ENCODE results near the gene LYRM9.
"Not testable (repeated sequence)": the region's sequence is repeated elsewhere in the genome, so short reads cannot be mapped to it uniquely, and the experiment has no call there.

Gene LYRM9

DNA sequence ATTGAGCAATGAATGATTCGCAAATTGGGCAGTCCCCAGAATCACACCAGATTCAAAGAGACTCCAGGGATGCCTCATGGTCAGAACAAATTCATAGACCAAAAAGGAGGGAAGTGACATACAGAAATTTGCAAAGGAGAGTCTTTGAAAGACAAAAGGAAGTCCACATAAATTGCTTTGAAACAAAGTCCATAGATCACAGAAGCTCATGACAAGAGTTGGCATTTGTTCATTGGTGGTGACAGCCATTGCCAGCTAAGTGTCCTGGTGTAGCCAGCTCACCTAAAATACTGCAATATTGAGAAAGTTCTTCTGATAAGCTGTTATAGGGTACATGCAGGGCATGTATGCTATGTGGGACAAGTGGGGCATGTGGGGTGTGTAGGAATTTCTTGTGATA is 55.4 kb downstream of the LYRM9 start:
- not testable (repeated sequence) for DNase-seq

DNA sequence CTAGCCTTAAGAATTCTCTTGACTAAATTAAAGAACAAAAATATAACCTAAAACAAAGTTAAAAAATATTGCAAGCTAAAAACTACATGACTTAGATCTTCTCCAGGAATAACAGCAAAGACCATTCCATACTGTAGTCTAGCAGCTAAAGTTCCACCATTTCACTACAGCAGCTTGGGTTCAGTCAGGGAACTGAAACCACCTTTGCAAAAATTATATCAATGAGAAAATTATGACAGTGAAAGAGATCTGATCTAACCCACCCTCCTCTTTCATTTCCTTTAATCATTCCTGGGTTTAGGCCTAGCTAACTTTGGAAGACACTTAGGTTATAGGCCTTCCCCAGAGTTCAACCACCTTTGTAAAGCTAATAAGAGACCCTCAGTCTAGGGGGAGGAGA is 56.5 kb downstream of the LYRM9 start:
- no peak for DNase-seq

DNA sequence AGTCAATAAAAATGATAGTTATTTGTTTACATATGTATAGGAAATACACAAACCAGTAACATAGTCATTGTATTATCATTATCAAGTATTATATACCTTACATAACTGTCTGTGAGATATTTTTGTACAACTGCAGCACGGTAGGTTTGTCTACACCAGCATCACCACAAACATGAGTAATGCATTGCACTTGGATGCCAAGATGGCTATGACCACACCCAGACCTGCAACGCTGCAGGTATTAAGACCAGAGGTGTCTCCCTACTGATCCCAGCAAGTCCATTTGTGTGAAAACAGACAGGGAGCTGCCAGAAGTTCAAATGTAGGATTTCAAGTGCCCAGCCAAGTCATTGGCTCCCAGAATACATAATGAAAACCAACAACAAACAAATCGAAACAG is 58.6 kb downstream of the LYRM9 start:
- DNase-seq = no peak

DNA sequence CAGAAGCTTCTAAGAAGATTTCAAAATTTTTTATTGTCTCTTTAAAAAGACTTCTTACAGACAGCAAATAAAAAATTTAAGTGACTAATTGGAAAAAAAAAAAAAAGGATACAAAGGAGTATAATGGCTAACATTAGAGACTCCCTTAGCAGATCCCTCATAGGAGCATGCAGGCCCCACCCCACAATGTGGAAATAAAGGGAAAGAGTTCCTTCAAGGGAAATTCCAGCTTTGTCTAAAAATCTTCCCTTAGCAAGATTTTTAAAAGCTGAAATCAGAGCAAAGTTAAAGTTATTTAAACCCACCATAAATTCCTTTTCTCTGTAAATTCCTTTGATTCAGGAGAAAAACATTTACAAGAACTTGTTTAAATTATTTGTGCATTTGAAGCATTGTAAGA is 60.3 kb downstream of the LYRM9 start:
- no peak for DNase-seq

DNA sequence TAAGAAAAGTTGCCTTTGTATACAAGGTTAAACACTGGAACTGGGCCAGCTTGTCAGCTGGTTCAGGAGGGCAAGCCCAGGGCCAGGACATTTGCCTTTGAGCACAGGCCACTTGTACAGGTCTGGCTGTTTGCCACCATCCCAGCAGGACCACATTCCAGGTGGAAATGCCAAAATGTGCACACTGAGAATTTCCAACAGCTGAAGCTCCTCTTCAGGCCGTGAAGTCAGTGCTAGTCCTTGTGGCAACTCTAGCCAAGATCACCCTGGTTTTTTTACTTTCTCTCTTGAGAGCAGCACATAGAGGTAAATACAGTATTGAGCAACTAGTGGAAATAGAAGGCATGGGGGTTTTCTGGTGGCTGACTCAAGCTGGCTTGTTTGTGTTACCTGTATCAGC is 63.3 kb downstream of the LYRM9 start:
- not testable (repeated sequence) for DNase-seq

DNA sequence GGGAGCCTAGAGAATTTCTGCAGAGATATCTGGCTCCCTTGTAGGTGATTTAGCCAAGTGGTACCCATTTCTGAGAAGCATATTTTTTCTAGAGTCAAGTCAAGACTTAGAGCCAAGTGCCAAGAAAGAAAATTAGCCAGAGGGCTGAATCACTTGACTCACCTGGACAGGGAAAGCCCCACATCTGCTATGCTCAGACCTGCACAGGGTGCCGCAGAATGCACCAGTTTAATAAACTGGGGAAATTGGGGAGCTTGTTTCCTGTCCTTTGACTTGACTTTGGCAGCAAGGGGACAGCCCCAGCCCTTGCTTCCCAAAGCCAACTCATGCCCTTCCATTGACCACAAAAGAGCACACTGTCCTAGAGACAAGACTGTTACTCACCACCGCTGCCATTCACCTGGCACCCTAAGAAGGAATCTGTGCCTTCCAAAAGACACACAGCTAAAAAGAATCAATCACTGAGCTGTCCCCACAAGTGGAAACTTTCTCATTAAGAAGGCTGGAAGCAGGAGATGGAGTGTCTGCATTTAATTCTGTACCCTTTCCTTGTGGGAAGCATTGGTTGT is 63.9 kb downstream of the LYRM9 start:
- DNase-seq = not testable (repeated sequence)

Data from midbrain (tissue), 1 donor.